IMR-90 (cell line): ENCODE results near the gene OTP. TPM values are rescaled to one million over a fixed set of nuclear protein-coding genes. Genes with fewer than 3 reads are reported as not detected.

Experiments used
- ATAC-seq: fragments of 200-7000 bp; cut with Tn5 transposase; 2 replicates; pipeline ENCODE4 v1.9.1; 2020; ENCODE audit warnings: low read depth, mild to moderate bottlenecking, moderate library complexity
- BruUV-seq: library from RNA; stranded (reverse); fragments of 400-500 nt; replicated peaks from 2 replicates; lab custom pipeline; 2021; lab: Mats Ljungman, UMichigan
- CTCF ChIA-PET: fragments of 300-600 bp; formaldehyde crosslinking; extraction: SDS; loops from one replicate; lab custom pipeline; 2021; ENCODE audit warnings: antibody characterized with exemption; lab: Yijun Ruan, JAX
- POLR2A ChIA-PET: fragments of 300-600 bp; sonication (Branson Sonifier 250); formaldehyde crosslinking; loops from one replicate; lab custom pipeline; 2022; ENCODE audit warnings: antibody characterized with exemption; ENCODE audit not compliant: unreplicated experiment; lab: Charles Lee
- DNase-seq: peaks from one replicate; pipeline ENCODE4 v3.0.0; 2013
- H2AFZ ChIP-seq: replicated peaks from 2 replicates; pipeline ENCODE3; 2013; ENCODE audit warnings: low read length, mild to moderate bottlenecking; ENCODE audit not compliant: poor library complexity
- H2AK5ac ChIP-seq: 2 replicates; pipeline ENCODE4 v1.6.1; 2013; ENCODE audit warnings: low read depth, low read length, inconsistent platforms
- H2AK9ac ChIP-seq: replicated peaks from 2 replicates; pipeline ENCODE3; 2013; ENCODE audit warnings: mild to moderate bottlenecking, low read depth, low read length, moderate library complexity; ENCODE audit not compliant: poor library complexity
- H2BK120ac ChIP-seq: 2 replicates; pipeline ENCODE4 v1.6.1; 2013; ENCODE audit warnings: low read depth, low read length, inconsistent platforms
- H2BK15ac ChIP-seq: 3 replicates; pipeline ENCODE4 v1.6.1; 2013; ENCODE audit warnings: low read depth, low read length, inconsistent platforms
- H2BK20ac ChIP-seq: 2 replicates; pipeline ENCODE4 v1.6.1; 2013; ENCODE audit warnings: low read depth, mild to moderate bottlenecking, inconsistent platforms, low read length, moderate library complexity
- H2BK5ac ChIP-seq: 2 replicates; pipeline ENCODE4 v1.6.1; 2013; ENCODE audit warnings: mild to moderate bottlenecking, low read depth, low read length, inconsistent platforms; ENCODE audit not compliant: poor library complexity, severe bottlenecking
- H3K14ac ChIP-seq: replicated peaks from 2 replicates; pipeline ENCODE4 v1.6.1; 2013; ENCODE audit warnings: low read depth, low read length, inconsistent platforms
- H3K18ac ChIP-seq: 2 replicates; pipeline ENCODE4 v1.6.1; 2013; ENCODE audit warnings: low read depth, low read length, control low read depth
- H3K23ac ChIP-seq: 2 replicates; pipeline ENCODE4 v1.6.1; 2013; ENCODE audit warnings: low read depth, low read length, inconsistent platforms
- H3K27ac ChIP-seq: 2 replicates; pipeline ENCODE4 v1.5.1; 2013; ENCODE audit warnings: mild to moderate bottlenecking, control low read depth, low read length; ENCODE audit not compliant: insufficient read depth
- H3K27me3 ChIP-seq: 2 replicates; pipeline ENCODE4 v1.6.1; 2013; ENCODE audit warnings: low read length; ENCODE audit not compliant: control insufficient read depth, insufficient read depth
- H3K36me3 ChIP-seq: 2 replicates; pipeline ENCODE4 v1.6.1; 2013; ENCODE audit warnings: low read length, mixed read lengths; ENCODE audit not compliant: control insufficient read depth, insufficient read depth
- H3K4ac ChIP-seq: 2 replicates; pipeline ENCODE4 v1.6.1; 2013; ENCODE audit warnings: low read depth, low read length, inconsistent platforms
- H3K4me1 ChIP-seq: 2 replicates; pipeline ENCODE4 v1.6.1; 2013; ENCODE audit warnings: low read length, mixed read lengths; ENCODE audit not compliant: control insufficient read depth, insufficient read depth
- H3K4me2 ChIP-seq: 2 replicates; pipeline ENCODE4 v1.6.1; 2013; ENCODE audit warnings: low read depth, mild to moderate bottlenecking, control low read depth, low read length, moderate library complexity
- H3K4me3 ChIP-seq: 2 replicates; pipeline ENCODE4 v1.5.1; 2013; ENCODE audit warnings: low read depth, mild to moderate bottlenecking, control low read depth, low read length, moderate library complexity; ENCODE audit not compliant: insufficient read depth
- H3K56ac ChIP-seq: 2 replicates; pipeline ENCODE4 v1.6.1; 2013; ENCODE audit warnings: low read length, inconsistent platforms; ENCODE audit not compliant: insufficient read depth; ENCODE audit errors: extremely low read depth
- H3K79me1 ChIP-seq, 2 experiments: 2 replicates each; pipeline ENCODE4 v1.6.1; 2013; ENCODE audit warnings: low read length in 2 of 2, inconsistent platforms in 1 of 2, low read depth in 1 of 2
- H3K9ac ChIP-seq: 2 replicates; pipeline ENCODE4 v1.6.1; 2013; ENCODE audit warnings: low read depth, low read length, control low read depth
- H3K9me1 ChIP-seq: 2 replicates; pipeline ENCODE4 v1.6.1; 2013; ENCODE audit warnings: low read length, inconsistent platforms; ENCODE audit not compliant: insufficient read depth
- H3K9me3 ChIP-seq: 2 replicates; pipeline ENCODE4 v1.6.1; 2013; ENCODE audit warnings: low read length; ENCODE audit not compliant: control insufficient read depth, insufficient read depth
- H4K20me1 ChIP-seq: 2 replicates; pipeline ENCODE4 v1.6.1; 2013; ENCODE audit warnings: low read length, inconsistent platforms; ENCODE audit not compliant: insufficient read depth
- H4K5ac ChIP-seq: 2 replicates; pipeline ENCODE4 v1.6.1; 2013; ENCODE audit warnings: mild to moderate bottlenecking, low read depth, low read length, control low read depth
- H4K8ac ChIP-seq, 2 experiments: 2 replicates each; pipeline ENCODE4 v1.6.1; 2013; ENCODE audit warnings: low read depth in 2 of 2, low read length in 2 of 2, control low read depth in 1 of 2, inconsistent platforms in 1 of 2
- H4K91ac ChIP-seq: 2 replicates; pipeline ENCODE4 v1.6.1; 2013; ENCODE audit warnings: low read depth, low read length, inconsistent platforms; ENCODE audit not compliant: insufficient read depth
- CHD1 ChIP-seq: IDR thresholded peaks from 2 replicates; pipeline ENCODE4 v1.6.1; 2012; ENCODE audit warnings: low read depth, low read length, improper control_type of control experiment
- FOS ChIP-seq: fragments of 150-350 bp; IDR thresholded peaks from 2 replicates; pipeline ENCODE4 v1.6.1; 2016; ENCODE audit warnings: low read depth, low read length
- MAFK ChIP-seq: IDR thresholded peaks from 2 replicates; pipeline ENCODE4 v1.6.1; 2012; ENCODE audit warnings: low read depth, low read length, improper control_type of control experiment
- MAZ ChIP-seq: IDR thresholded peaks from 2 replicates; pipeline ENCODE4 v1.6.1; 2012; ENCODE audit warnings: low read depth, mild to moderate bottlenecking, low read length, improper control_type of control experiment, moderate library complexity, borderline replicate concordance
- MXI1 ChIP-seq: IDR thresholded peaks from 2 replicates; pipeline ENCODE4 v1.6.1; 2012; ENCODE audit warnings: low read depth, mild to moderate bottlenecking, low read length, moderate library complexity, borderline replicate concordance
- NFE2L2 ChIP-seq: fragments of 150-350 bp; IDR thresholded peaks from 2 replicates; pipeline ENCODE4 v1.6.1; 2016; ENCODE audit warnings: low read depth, mild to moderate bottlenecking, low read length
- POLR2A ChIP-seq: IDR thresholded peaks from 2 replicates; pipeline ENCODE4 v1.6.1; 2012; ENCODE audit warnings: mild to moderate bottlenecking, low read depth, low read length
- RAD21 ChIP-seq: IDR thresholded peaks from 2 replicates; pipeline ENCODE4 v1.6.1; 2012; ENCODE audit warnings: low read length, improper control_type of control experiment
- RCOR1 ChIP-seq: IDR thresholded peaks from 2 replicates; pipeline ENCODE4 v1.6.1; 2012; ENCODE audit warnings: mild to moderate bottlenecking, low read length, improper control_type of control experiment; ENCODE audit not compliant: insufficient replicate concordance
- RFX5 ChIP-seq: IDR thresholded peaks from 2 replicates; pipeline ENCODE4 v1.8.0; 2012; ENCODE audit warnings: low read depth, mild to moderate bottlenecking, low read length, moderate library complexity
- SMC3 ChIP-seq: fragments of 150-350 bp; IDR thresholded peaks from 2 replicates; pipeline ENCODE4 v1.6.1; 2016; ENCODE audit warnings: low read depth, mild to moderate bottlenecking, antibody characterized with exemption, low read length, moderate library complexity
- USF2 ChIP-seq: fragments of 150-350 bp; IDR thresholded peaks from 2 replicates; pipeline ENCODE4 v1.6.1; 2017; ENCODE audit warnings: mild to moderate bottlenecking, antibody characterized with exemption, low read length, low read depth
- WGBS, 2 experiments: methylation state at CpG; one replicate each; pipeline versions ENCODE4 v1.1.5 to v1.1.7; 2013; ENCODE audit warnings: missing lambda C conversion rate in 2 of 2; ENCODE audit not compliant: insufficient read length in 1 of 2; ENCODE audit errors: extremely low coverage in 2 of 2; 5-methylcytosine and 5-hydroxymethylcytosine counted together
- dilution Hi-C: fragments of 300-500 bp; cut with HindIII; formaldehyde crosslinking; loops from one replicate; pipeline ENCODE4 v1.14.3; 2018; ENCODE audit warnings: low sequenced_read_pairs; ENCODE audit not compliant: unreplicated experiment
- in situ Hi-C: fragments of 300-500 bp; cut with MboI; formaldehyde crosslinking; loops from 3 replicates; pipeline ENCODE4 v1.14.3; 2019; ENCODE audit warnings: low sequenced_read_pairs, inconsistent platforms, mixed read lengths
- intact Hi-C: fragments of 100-400 bp; cut with micrococcal nuclease; formaldehyde crosslinking; loops from 2 replicates; pipeline ENCODE4 v1.10.0; 2022
- polyA plus RNA-seq, 3 experiments: library from polyadenylated mRNA; depleted of rRNA; stranded (reverse); fragments of >200 nt; gene quantifications; 2 replicates each; pipeline ENCODE4 v1.2.3, GENCODE V29; 2012; ENCODE audit warnings: low replicate concordance in 1 of 3
- total RNA-seq: library from RNA; depleted of rRNA; stranded (reverse); fragments of >200 nt; gene quantifications from 2 replicates; pipeline ENCODE4 v1.2.3, GENCODE V29; 2012
- TF ChIP-seq, protein P1 (sequence below): fragments of 150-350 bp; IDR thresholded peaks from 2 replicates; pipeline ENCODE4 v1.6.1; 2016; ENCODE audit warnings: low read depth, mild to moderate bottlenecking, low read length, moderate library complexity, borderline replicate concordance

OTP gene
- total and polyA plus RNA-seq, 2 of the 4 experiments (the other 2 are of a cell fraction) = not detected

DNA sequence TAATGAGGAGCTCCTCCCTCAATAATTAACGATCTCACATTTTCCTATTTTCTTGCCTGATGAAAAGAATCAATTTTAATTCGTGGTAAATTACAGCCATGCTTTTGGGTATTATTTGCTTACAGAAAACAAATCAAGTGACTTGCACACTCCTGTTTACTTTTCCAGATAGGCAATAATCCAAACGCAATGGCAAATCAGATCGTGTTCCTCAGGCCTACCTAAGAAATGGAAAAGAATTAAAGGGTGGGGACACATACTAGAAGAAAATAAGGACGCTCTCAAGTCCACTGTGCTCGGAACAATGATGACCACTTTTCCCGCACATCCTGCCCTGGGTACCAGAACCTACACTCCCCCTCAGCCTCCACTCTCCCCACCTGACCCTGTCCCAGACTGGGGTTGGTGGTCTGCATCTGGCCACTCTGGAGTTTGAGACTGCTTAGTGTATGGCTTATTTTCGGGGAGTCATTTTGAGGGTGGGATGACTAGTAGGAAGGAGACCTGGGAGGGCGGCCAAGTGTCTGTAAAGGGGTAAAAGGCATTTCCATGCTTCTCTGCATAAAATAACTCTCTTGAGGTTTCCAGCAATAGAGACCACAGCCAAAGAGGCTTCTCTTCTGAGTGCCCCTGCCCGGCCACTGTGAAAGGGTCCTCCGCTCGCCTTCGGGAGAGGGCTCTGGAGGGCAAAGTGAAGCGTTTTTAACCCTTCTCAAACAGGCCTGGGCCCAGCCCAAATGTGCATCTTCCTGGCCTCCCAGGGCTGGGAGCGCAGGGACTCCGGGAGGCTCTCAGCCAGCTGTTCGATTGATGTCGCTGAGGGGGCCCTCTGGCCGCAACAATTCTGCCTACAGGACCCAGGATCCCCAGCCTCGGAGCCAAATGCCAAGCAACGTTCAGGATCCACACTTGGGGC lies 4.5 kb upstream of the OTP start (continued):
- TF ChIP-seq FOS = no peak
- no peak for TF ChIP-seq CHD1

- no peak overlapping the region for H2BK120ac ChIP-seq
- H4K91ac ChIP-seq = no peak overlapping the region
- peaks cover 11% of the 10 kb centered on the region for H3K9me3 ChIP-seq
- POLR2A ChIA-PET = no interaction called here
- no peak overlapping the region for H2BK5ac ChIP-seq
- H4K20me1 ChIP-seq = peaks cover 6% of the 10 kb centered on the region; the same call in 1 of the 2 replicates
- H3K4ac ChIP-seq = no peak overlapping the region
- DNase-seq (no peak), ATAC-seq (no peak)
- no peaks in the 10 kb centered on the region for H3K36me3 ChIP-seq
- H3K14ac ChIP-seq = no peak overlapping the region
- H3K18ac ChIP-seq = no peak overlapping the region
- H2AFZ ChIP-seq = no peak overlapping the region
- H4K8ac ChIP-seq = no peak overlapping the region
- WGBS, 2 experiments = no CpG with 5 or more reads among the region's 19 CpGs
- dilution Hi-C loops (no loop called here), intact Hi-C loops (loop anchor here (10.0 kb wide), 1 partner anchor 363 kb away; no protein-coding TSS in a partner anchor), in situ Hi-C loops (no loop called here)
- no peaks in the 10 kb centered on the region for H3K9me1 ChIP-seq
- H3K4me3 ChIP-seq = no peak overlapping the region
- H3K27me3 ChIP-seq = peaks cover 93% of the 10 kb centered on the region
- no peak overlapping the region for H3K56ac ChIP-seq
- no peaks in the 10 kb centered on the region for H3K79me1 ChIP-seq
- no peak overlapping the region for H3K27ac ChIP-seq
- no peak overlapping the region for H3K9ac ChIP-seq
- no peak overlapping the region for H2AK5ac ChIP-seq
- no peak overlapping the region for H2BK15ac ChIP-seq
- H2AK9ac ChIP-seq = no peak overlapping the region
- CTCF ChIA-PET = no interaction called here
- BruUV-seq = no TSS peak
- no peak overlapping the region for H2BK20ac ChIP-seq
- no peak overlapping the region for H3K23ac ChIP-seq
- no peak overlapping the region for H3K4me2 ChIP-seq
- no peak overlapping the region for H4K5ac ChIP-seq
- H3K4me1 ChIP-seq = peaks cover 2% of the 10 kb centered on the region; the same call in 1 of the 2 replicates
- TF ChIP-seq MAFK (no peak), USF2 (no peak), RFX5 (no peak), NFE2L2 (no peak), POLR2A (no peak), RAD21 (no peak), RCOR1 (no peak), SMC3 (no peak), CHD1 (no peak), MAZ (no peak), MXI1 (no peak)
- TF ChIP-seq, protein P1, sequence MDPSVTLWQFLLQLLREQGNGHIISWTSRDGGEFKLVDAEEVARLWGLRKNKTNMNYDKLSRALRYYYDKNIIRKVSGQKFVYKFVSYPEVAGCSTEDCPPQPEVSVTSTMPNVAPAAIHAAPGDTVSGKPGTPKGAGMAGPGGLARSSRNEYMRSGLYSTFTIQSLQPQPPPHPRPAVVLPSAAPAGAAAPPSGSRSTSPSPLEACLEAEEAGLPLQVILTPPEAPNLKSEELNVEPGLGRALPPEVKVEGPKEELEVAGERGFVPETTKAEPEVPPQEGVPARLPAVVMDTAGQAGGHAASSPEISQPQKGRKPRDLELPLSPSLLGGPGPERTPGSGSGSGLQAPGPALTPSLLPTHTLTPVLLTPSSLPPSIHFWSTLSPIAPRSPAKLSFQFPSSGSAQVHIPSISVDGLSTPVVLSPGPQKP = no peak
These were observed 3.6 kb upstream of the OTP start for GRCh38 chr5:77641963-77642737.
